ENCODE results near the gene IQUB.
"Not testable (repeated sequence)": the region's sequence is repeated elsewhere in the genome, so short reads cannot be mapped to it uniquely, and the experiment has no call there.

The IQUB gene

GRCh38 chr7:123555484-123555883 is 21.1 kb upstream of the IQUB start:
- Histone ChIP-seq H3K79me2 (ENCODE audit: insufficient read depth, low read length) (peaks cover 32% of the 10 kb centered on the region), H3K27me3 (ENCODE audit: insufficient read depth, low read length, poor library complexity, severe bottlenecking) (peaks cover 1% of the 10 kb centered on the region), H3K4me2 (ENCODE audit: low read depth, low read length, poor library complexity, severe bottlenecking) (peak overlapping the region; percentile 99)

GRCh38 chr7:123553159-123553558 is 18.8 kb upstream of the IQUB start:
- Histone ChIP-seq H3K9me2 (replicated peaks; ENCODE audit: low read depth, low read length) (no peaks in the 10 kb centered on the region), H3K9ac (ENCODE audit: low read depth, low read length, poor library complexity, severe bottlenecking) (no peak overlapping the region), H3K27me3 (ENCODE audit: insufficient read depth, low read length, poor library complexity, severe bottlenecking) (no peaks in the 10 kb centered on the region), H3F3A (ENCODE audit: low read depth) (no peaks in the 10 kb centered on the region), H4K20me1 (ENCODE audit: insufficient read depth, low read length, poor library complexity, severe bottlenecking) (peaks cover 12% of the 10 kb centered on the region), H3K36me3 (ENCODE audit: insufficient read depth, low read length) (peaks cover 14% of the 10 kb centered on the region), H3K4me2 (ENCODE audit: low read depth, low read length, poor library complexity, severe bottlenecking) (peak overlapping the region; percentile 99), H3K9me3 (ENCODE audit: insufficient read depth, low read depth, low read length) (no peaks in the 10 kb centered on the region), H2AFZ (ENCODE audit: low read length) (no peak overlapping the region), H3K79me2 (ENCODE audit: insufficient read depth, low read length) (peaks cover 42% of the 10 kb centered on the region), H3K4me3 (ENCODE audit: low read length, poor library complexity, severe bottlenecking) (peak overlapping the region; percentile 35), H3K4me1 (ENCODE audit: insufficient read depth, low read length, poor library complexity, severe bottlenecking) (peaks cover 31% of the 10 kb centered on the region)
- TF ChIP-seq CTCF (conservative IDR thresholded peaks at IDR 0.05; ENCODE audit: low read length) = no peak
- no peak for TF ChIP-seq EZH2phosphoT487 (IDR thresholded peaks at IDR 0.05; ENCODE audit: borderline replicate concordance)

More at GRCh38 chr7:123555484-123555883, 21.1 kb upstream of the IQUB start:
- H3K9ac ChIP-seq (ENCODE audit: low read depth, low read length, poor library complexity, severe bottlenecking) = no peak overlapping the region
- H4K20me1 ChIP-seq (ENCODE audit: insufficient read depth, low read length, poor library complexity, severe bottlenecking) = peaks cover 12% of the 10 kb centered on the region
- no peaks in the 10 kb centered on the region for H3K36me3 ChIP-seq (ENCODE audit: insufficient read depth, low read length)
- no peaks in the 10 kb centered on the region for H3K9me3 ChIP-seq (ENCODE audit: insufficient read depth, low read depth, low read length)
- TF ChIP-seq CTCF (conservative IDR thresholded peaks at IDR 0.05; ENCODE audit: low read length) (no peak), EZH2phosphoT487 (IDR thresholded peaks at IDR 0.05; ENCODE audit: borderline replicate concordance) (no peak)
- H3F3A ChIP-seq (ENCODE audit: low read depth) = no peaks in the 10 kb centered on the region
- no peak overlapping the region for H2AFZ ChIP-seq (ENCODE audit: low read length)
- peak overlapping the region; percentile 84 for H3K4me3 ChIP-seq (ENCODE audit: low read length, poor library complexity, severe bottlenecking)
- no peaks in the 10 kb centered on the region for H3K9me2 ChIP-seq (replicated peaks; ENCODE audit: low read depth, low read length)
- peaks cover 31% of the 10 kb centered on the region for H3K4me1 ChIP-seq (ENCODE audit: insufficient read depth, low read length, poor library complexity, severe bottlenecking)

GRCh38 chr7:123552641-123553040 is 18.2 kb upstream of the IQUB start:
- no peaks in the 10 kb centered on the region for H3F3A ChIP-seq (ENCODE audit: low read depth)
- H3K9ac ChIP-seq (ENCODE audit: low read depth, low read length, poor library complexity, severe bottlenecking) = no peak overlapping the region
- H3K4me3 ChIP-seq (ENCODE audit: low read length, poor library complexity, severe bottlenecking) = peak overlapping the region; percentile 35
- H3K79me2 ChIP-seq (ENCODE audit: insufficient read depth, low read length) = peaks cover 45% of the 10 kb centered on the region
- H3K27me3 ChIP-seq (ENCODE audit: insufficient read depth, low read length, poor library complexity, severe bottlenecking) = no peaks in the 10 kb centered on the region
- H2AFZ ChIP-seq (ENCODE audit: low read length) = no peak overlapping the region
- H3K4me1 ChIP-seq (ENCODE audit: insufficient read depth, low read length, poor library complexity, severe bottlenecking) = peaks cover 30% of the 10 kb centered on the region
- peaks cover 15% of the 10 kb centered on the region for H4K20me1 ChIP-seq (ENCODE audit: insufficient read depth, low read length, poor library complexity, severe bottlenecking)
- no peaks in the 10 kb centered on the region for H3K9me3 ChIP-seq (ENCODE audit: insufficient read depth, low read depth, low read length)
- peak overlapping the region; percentile 99 for H3K4me2 ChIP-seq (ENCODE audit: low read depth, low read length, poor library complexity, severe bottlenecking)
- H3K36me3 ChIP-seq (ENCODE audit: insufficient read depth, low read length) = peaks cover 14% of the 10 kb centered on the region
- TF ChIP-seq EZH2phosphoT487 (IDR thresholded peaks at IDR 0.05; ENCODE audit: borderline replicate concordance) (no peak), CTCF (conservative IDR thresholded peaks at IDR 0.05; ENCODE audit: low read length) (no peak)
- H3K9me2 ChIP-seq (replicated peaks; ENCODE audit: low read depth, low read length) = no peaks in the 10 kb centered on the region

- peaks cover 35% of the 10 kb centered on the region for H3K4me1 ChIP-seq (ENCODE audit: insufficient read depth, low read length, poor library complexity, severe bottlenecking)
- not testable (repeated sequence) for H3K9me2 ChIP-seq (replicated peaks; ENCODE audit: low read depth, low read length); H2AFZ ChIP-seq (ENCODE audit: low read length); H3F3A ChIP-seq (ENCODE audit: low read depth); H3K9ac ChIP-seq (ENCODE audit: low read depth, low read length, poor library complexity, severe bottlenecking); H3K27me3 ChIP-seq (ENCODE audit: insufficient read depth, low read length, poor library complexity, severe bottlenecking); H3K9me3 ChIP-seq (ENCODE audit: insufficient read depth, low read depth, low read length); H3K4me3 ChIP-seq (ENCODE audit: low read length, poor library complexity, severe bottlenecking); H3K4me2 ChIP-seq (ENCODE audit: low read depth, low read length, poor library complexity, severe bottlenecking)
- peaks cover 15% of the 10 kb centered on the region for H4K20me1 ChIP-seq (ENCODE audit: insufficient read depth, low read length, poor library complexity, severe bottlenecking)
- peaks cover 14% of the 10 kb centered on the region for H3K36me3 ChIP-seq (ENCODE audit: insufficient read depth, low read length)
- H3K79me2 ChIP-seq (ENCODE audit: insufficient read depth, low read length) = peaks cover 45% of the 10 kb centered on the region
Observed at GRCh38 chr7:123552134-123552533, 17.7 kb upstream of the IQUB start.
